ENCODE results near the gene CEP295NL.
"Not testable (repeated sequence)": the region's sequence is repeated elsewhere in the genome, so short reads cannot be mapped to it uniquely, and the experiment has no call there.

CEP295NL gene

DNA sequence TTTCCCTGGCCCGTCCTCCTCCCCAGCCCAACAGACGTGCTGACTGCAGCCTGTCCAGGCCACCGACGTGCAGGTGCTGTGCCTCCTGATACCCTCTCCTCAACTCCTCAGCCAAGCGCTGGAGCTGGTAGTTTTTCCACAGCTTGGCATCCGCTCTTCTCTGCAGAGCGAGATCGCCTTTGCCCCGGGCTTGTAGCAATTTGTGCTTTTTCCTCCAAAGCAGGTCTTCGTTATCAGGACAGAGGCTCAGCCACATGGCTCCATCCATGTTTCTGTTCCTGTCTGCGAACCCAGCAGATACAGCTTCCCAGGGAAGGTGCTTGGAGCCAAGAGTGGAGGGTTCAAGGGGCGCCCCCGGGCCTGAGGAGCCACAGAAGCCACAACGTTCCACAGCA is 10.9 kb downstream of the CEP295NL start:
- no peaks in the 10 kb centered on the region for H4K20me1 ChIP-seq (ENCODE audit: insufficient read depth, low read length)
- no peak overlapping the region for H3K4me2 ChIP-seq (ENCODE audit: low read length)
- no peak overlapping the region for H2AFZ ChIP-seq (ENCODE audit: low read length)
- peaks cover 6% of the 10 kb centered on the region for H3K27me3 ChIP-seq (ENCODE audit: insufficient read depth, low read length)
- TF ChIP-seq EZH2 (IDR thresholded peaks at IDR 0.05; ENCODE audit: borderline replicate concordance, low read length): no peak
- TF ChIP-seq, protein P1, sequence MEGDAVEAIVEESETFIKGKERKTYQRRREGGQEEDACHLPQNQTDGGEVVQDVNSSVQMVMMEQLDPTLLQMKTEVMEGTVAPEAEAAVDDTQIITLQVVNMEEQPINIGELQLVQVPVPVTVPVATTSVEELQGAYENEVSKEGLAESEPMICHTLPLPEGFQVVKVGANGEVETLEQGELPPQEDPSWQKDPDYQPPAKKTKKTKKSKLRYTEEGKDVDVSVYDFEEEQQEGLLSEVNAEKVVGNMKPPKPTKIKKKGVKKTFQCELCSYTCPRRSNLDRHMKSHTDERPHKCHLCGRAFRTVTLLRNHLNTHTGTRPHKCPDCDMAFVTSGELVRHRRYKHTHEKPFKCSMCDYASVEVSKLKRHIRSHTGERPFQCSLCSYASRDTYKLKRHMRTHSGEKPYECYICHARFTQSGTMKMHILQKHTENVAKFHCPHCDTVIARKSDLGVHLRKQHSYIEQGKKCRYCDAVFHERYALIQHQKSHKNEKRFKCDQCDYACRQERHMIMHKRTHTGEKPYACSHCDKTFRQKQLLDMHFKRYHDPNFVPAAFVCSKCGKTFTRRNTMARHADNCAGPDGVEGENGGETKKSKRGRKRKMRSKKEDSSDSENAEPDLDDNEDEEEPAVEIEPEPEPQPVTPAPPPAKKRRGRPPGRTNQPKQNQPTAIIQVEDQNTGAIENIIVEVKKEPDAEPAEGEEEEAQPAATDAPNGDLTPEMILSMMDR (IDR thresholded peaks at IDR 0.05; ENCODE audit: low read length): no peak
- no peak overlapping the region for H3K27ac ChIP-seq (ENCODE audit: low read depth, low read length, poor library complexity, severe bottlenecking)
- no peak overlapping the region for H3K9ac ChIP-seq (ENCODE audit: low read length)
- H3K4me3 ChIP-seq (ENCODE audit: low read depth, low read length, poor library complexity, severe bottlenecking): no peak overlapping the region
- H3K36me3 ChIP-seq (ENCODE audit: insufficient read depth, low read length): no peaks in the 10 kb centered on the region
- no peaks in the 10 kb centered on the region for H3K4me1 ChIP-seq (ENCODE audit: insufficient read depth, low read length, severe bottlenecking)
- no peaks in the 10 kb centered on the region for H3K9me3 ChIP-seq (ENCODE audit: low read length)
- H3K9me2 ChIP-seq (ENCODE audit: low read depth, low read length): no peaks in the 10 kb centered on the region
- no peaks in the 10 kb centered on the region for H3K79me2 ChIP-seq (ENCODE audit: insufficient read depth, low read length)
- H3F3A ChIP-seq (ENCODE audit: insufficient read depth, low read length): no peaks in the 10 kb centered on the region

DNA sequence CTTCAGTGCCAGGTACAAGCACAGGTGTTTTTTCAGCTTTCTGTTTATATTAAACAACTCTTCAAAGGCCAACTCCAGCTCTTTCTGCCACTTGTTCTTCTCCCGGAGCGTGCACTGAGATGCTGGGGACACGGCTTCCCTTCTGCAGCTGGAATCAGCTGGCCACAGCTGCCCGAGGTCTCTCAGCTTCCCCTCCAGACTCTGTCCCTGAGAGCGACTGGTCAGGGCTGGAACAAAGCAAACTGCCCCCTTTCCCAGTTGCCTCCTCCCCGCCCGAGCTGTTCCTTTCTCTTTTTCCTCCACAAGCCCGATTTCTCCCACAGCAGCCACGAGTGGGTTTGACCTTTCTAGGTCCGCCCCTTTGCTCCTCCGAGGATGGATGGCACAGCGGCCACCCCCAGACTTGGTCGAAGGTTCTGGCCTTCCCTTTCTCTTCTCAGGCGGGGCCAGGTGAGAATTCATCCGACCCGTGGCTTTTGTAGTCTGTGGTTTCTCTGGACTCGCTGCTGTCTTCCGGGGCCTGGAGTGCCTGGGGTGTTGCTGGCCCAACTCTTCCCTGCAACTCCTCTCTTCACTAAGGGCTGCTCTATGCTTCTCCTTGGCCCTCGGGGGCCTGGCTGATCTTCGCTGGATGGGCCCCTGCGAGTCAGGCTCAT is 11.5 kb downstream of the CEP295NL start:
- no peaks in the 10 kb centered on the region for H4K20me1 ChIP-seq (ENCODE audit: insufficient read depth, low read length)

DNA sequence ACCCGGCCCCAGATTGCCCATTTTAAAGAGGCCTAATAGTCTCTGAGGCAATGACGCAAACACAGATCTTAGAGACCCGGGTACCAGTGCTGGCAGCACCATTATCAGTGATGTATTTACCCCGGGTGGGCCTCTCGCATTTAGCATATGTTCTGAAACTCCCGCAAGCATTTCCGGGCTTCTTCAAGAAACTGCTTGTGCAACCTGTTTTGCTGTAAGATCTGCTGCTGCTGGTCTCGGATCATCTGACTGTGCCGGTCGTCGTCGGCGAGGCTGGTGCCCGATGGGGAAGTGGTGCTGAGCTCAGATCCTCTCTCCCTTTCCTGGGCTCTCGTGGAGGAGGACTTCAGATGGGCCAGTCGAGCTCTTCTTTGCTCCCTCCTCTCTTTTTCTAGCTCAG is 12.5 kb downstream of the CEP295NL start:
- no peak overlapping the region for H3K4me3 ChIP-seq (ENCODE audit: low read depth, low read length, poor library complexity, severe bottlenecking)
- no peaks in the 10 kb centered on the region for H3K9me3 ChIP-seq (ENCODE audit: low read length)
- H2AFZ ChIP-seq (ENCODE audit: low read length): no peak overlapping the region
- no peaks in the 10 kb centered on the region for H3K79me2 ChIP-seq (ENCODE audit: insufficient read depth, low read length)
- H3K9ac ChIP-seq (ENCODE audit: low read length): no peak overlapping the region
- H3K36me3 ChIP-seq (ENCODE audit: insufficient read depth, low read length): no peaks in the 10 kb centered on the region
- TF ChIP-seq, protein P1 (IDR thresholded peaks at IDR 0.05; ENCODE audit: low read length): no peak
- no peak for TF ChIP-seq EZH2 (IDR thresholded peaks at IDR 0.05; ENCODE audit: borderline replicate concordance, low read length)
- H3F3A ChIP-seq (ENCODE audit: insufficient read depth, low read length): no peaks in the 10 kb centered on the region
- no peaks in the 10 kb centered on the region for H3K9me2 ChIP-seq (ENCODE audit: low read depth, low read length)
- H3K4me1 ChIP-seq (ENCODE audit: insufficient read depth, low read length, severe bottlenecking): no peaks in the 10 kb centered on the region
- H3K27ac ChIP-seq (ENCODE audit: low read depth, low read length, poor library complexity, severe bottlenecking): no peak overlapping the region
- H4K20me1 ChIP-seq (ENCODE audit: insufficient read depth, low read length): no peaks in the 10 kb centered on the region
- no peak overlapping the region for H3K4me2 ChIP-seq (ENCODE audit: low read length)
- peaks cover 6% of the 10 kb centered on the region; the same call in 1 of the 2 replicates for H3K27me3 ChIP-seq (ENCODE audit: insufficient read depth, low read length)

More for the DNA sequence above, 11.5 kb downstream of the CEP295NL start:
- Histone ChIP-seq H3K4me3 (ENCODE audit: low read depth, low read length, poor library complexity, severe bottlenecking) (no peak overlapping the region), H3K9me2 (ENCODE audit: low read depth, low read length) (no peaks in the 10 kb centered on the region), H3K27ac (ENCODE audit: low read depth, low read length, poor library complexity, severe bottlenecking) (no peak overlapping the region), H3K9ac (ENCODE audit: low read length) (no peak overlapping the region), H3K4me2 (ENCODE audit: low read length) (no peak overlapping the region), H3K79me2 (ENCODE audit: insufficient read depth, low read length) (no peaks in the 10 kb centered on the region), H3K4me1 (ENCODE audit: insufficient read depth, low read length, severe bottlenecking) (no peaks in the 10 kb centered on the region), H2AFZ (ENCODE audit: low read length) (no peak overlapping the region), H3F3A (ENCODE audit: insufficient read depth, low read length) (no peaks in the 10 kb centered on the region), H3K36me3 (ENCODE audit: insufficient read depth, low read length) (no peaks in the 10 kb centered on the region), H3K27me3 (ENCODE audit: insufficient read depth, low read length) (peaks cover 6% of the 10 kb centered on the region; the same call in 1 of the 2 replicates), H3K9me3 (ENCODE audit: low read length) (no peaks in the 10 kb centered on the region)
- no peak for TF ChIP-seq EZH2 (IDR thresholded peaks at IDR 0.05; ENCODE audit: borderline replicate concordance, low read length)
- TF ChIP-seq, protein P1 (IDR thresholded peaks at IDR 0.05; ENCODE audit: low read length): no peak

DNA sequence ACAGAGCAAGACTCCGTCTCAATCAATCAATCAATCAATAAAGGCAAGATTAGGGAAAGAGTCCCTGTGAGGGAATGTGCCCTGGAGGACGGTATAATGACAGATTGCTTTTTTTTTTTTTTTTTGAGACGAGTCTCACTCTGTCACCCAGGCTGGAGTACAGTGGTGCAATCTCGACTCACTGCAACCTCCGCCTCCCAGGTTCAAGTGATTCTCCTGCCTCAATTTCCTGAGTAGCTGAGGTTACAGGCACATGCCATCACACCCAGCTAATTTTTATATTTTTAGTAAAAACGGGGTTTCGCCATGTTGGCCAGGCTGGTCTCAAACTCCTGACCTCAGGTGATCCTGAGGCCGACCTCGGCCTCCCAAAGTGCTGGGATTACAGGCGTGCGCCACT is 12.9 kb downstream of the CEP295NL start:
- not testable (repeated sequence) for H3K4me1 ChIP-seq (ENCODE audit: insufficient read depth, low read length, severe bottlenecking); H3K4me2 ChIP-seq (ENCODE audit: low read length); H3K27ac ChIP-seq (ENCODE audit: low read depth, low read length, poor library complexity, severe bottlenecking); H3K9ac ChIP-seq (ENCODE audit: low read length); H3K9me3 ChIP-seq (ENCODE audit: low read length); H4K20me1 ChIP-seq (ENCODE audit: insufficient read depth, low read length); H3K9me2 ChIP-seq (ENCODE audit: low read depth, low read length); H3K79me2 ChIP-seq (ENCODE audit: insufficient read depth, low read length); H3K27me3 ChIP-seq (ENCODE audit: insufficient read depth, low read length); H3K4me3 ChIP-seq (ENCODE audit: low read depth, low read length, poor library complexity, severe bottlenecking); H3K36me3 ChIP-seq (ENCODE audit: insufficient read depth, low read length); H2AFZ ChIP-seq (ENCODE audit: low read length); H3F3A ChIP-seq (ENCODE audit: insufficient read depth, low read length)
